Glomerular visceral epithelial cell (primary cell): ENCODE data around the gene SLC13A3.

ENCODE experiments used
- DNase-seq: peaks from one replicate; pipeline ENCODE4 v3.0.0-alpha.2; 2016; ENCODE audit errors: extremely low spot score

Gene SLC13A3

DNA sequence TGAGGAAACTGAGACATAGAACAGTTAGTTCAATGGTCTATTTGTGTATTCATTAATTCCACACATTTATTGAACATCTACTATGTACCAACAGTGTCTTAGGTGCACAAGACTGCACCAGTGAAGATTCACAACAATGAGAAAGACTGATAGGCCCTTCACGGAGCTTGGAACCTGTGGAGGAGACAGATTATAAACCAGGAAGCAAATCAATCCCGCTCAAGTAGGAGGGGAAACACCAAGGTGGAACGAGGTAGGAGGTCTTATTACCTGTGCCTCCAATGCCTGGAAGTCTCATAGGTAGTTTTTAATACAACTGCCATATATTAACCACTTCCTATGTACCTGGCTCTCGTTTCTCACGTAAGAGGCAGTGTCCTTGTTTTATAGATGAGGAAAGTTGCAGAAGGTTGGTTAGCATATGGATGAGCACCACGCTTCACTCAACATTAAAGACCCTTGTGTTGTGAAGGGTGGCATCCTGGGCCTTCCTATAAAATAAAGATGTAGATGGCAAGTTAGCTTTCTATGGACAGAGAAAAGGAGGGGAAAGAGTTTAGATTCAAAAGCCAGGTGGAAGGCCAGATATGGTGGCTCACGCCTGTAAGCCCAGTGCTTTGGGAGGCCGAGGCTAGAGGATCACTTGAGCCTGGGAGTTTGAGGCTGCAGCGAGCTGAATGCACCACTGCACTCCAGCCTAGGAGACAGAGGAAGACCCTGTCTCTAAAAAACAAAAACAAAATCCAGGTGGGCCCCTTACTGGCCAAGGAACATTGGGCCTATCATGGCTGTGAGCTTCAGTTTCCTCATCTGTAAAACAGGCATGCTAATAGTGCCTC, 45.1 kb downstream of the SLC13A3 start:
- DNase-seq: no peak

DNA sequence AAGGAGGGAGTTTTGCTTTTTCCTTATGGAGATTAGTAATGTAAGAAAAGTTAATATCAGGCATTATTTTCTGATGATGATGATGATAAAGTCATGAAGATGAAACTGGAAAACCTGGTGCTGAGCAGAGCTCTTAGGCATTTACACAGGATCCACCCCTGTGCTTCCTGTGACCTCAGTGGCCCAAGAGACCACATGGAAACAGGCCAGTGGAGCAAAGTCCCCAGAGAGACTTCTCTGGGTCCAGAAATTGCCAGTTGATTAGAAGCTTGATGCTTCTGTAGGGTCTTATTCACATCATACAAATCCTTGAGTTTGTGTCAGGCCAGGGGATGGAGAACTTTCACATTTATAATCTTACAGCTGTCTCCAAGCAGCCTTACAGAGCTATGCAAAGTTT, 46.1 kb downstream of the SLC13A3 start:
- no peak for DNase-seq

DNA sequence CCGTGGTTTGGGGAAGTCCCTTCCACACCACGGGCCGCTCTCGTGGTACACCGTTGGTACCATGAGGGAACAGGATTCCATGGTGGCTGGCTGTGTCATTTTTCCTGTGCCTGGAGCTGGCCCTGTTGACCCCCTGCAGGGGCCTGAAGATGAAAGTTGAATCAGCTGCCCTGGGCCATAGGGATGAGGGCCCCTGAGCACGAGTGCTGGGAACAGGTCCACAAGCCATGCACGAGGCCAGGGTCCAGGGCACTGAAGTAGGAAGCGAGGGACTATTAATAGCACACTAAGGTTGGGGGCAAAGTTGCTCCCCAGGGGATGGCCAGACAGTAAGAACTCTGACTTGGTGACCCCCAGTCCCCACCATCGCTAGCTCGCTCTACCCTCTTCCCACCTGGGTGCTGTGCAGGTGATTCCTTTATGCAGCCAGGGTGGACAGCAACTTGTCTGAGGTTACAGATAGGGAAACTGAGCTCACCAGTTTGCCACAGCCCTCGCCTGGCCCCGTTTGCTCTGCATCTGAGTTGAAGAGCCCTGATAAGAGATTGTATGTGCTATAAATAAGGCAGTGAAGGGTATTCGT, 46.6 kb downstream of the SLC13A3 start:
- DNase-seq: no peak

DNA sequence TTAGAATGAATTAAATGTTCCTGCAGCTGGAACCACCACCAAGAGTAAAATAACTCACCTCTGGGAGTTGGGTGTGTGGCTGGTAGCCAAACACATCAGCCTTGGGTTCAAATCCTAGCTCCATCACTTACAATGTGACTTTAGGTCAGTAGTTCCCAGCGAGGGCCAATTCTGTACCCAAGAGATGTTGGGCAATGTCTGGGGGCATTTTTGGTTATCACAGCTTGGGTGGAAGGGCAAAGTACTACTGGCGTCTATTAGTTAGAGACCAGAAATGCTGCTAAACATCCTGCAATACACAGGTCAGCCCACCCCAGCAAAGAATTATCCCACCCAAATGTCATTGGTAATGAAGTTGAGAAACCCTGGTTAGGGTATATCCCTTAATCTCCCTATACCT, 48.8 kb downstream of the SLC13A3 start:
- DNase-seq: no peak

DNA sequence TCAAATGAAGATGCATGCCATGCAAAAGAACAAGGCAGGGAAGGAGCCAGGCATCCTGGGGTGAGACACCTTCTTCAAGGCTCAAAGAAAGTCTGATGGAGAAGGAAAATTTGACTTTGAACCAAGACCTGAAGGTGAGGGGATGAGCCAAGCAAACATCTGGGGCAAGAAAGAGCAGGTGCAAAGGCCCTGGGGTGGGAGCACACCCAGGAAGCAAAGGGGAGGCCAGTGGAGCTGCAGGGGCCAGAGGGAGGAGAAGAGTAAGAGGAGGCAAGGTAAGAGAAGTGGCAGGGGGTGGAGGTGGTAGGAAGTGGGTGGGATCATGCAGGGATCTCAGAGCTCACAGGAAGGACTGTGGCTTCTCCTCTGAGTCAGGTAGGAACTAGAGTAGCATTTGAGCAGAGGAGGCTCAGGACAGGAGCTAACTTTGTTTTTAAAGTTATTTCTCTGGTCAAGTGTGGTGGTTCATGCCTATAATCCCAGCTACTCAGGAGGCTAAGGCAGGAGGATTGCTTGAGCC, 49.6 kb downstream of the SLC13A3 start:
- no peak for DNase-seq

DNA sequence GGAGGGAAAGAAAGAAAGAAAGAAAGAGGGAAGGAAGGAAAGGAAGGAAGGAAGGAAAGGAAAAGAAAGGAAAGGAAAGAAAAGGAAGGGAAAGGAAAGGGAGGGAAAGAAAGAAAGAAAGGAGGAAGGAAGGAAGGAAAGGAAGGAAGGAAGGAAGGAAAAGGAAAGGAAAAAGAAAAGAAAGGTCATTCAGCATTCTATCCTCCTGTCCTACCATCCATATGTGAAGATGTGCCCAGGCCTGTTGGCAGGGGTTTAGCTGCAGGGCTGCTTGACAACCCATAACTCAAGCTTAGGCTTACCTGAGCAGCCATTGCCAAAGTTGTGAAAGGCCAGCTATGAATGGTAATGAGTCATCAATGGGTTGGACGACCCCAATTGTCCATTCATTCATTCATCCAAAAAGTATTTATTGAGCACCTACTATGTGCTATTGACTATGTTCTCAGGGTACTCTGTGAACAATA, 50.9 kb downstream of the SLC13A3 start:
- no peak for DNase-seq

DNA sequence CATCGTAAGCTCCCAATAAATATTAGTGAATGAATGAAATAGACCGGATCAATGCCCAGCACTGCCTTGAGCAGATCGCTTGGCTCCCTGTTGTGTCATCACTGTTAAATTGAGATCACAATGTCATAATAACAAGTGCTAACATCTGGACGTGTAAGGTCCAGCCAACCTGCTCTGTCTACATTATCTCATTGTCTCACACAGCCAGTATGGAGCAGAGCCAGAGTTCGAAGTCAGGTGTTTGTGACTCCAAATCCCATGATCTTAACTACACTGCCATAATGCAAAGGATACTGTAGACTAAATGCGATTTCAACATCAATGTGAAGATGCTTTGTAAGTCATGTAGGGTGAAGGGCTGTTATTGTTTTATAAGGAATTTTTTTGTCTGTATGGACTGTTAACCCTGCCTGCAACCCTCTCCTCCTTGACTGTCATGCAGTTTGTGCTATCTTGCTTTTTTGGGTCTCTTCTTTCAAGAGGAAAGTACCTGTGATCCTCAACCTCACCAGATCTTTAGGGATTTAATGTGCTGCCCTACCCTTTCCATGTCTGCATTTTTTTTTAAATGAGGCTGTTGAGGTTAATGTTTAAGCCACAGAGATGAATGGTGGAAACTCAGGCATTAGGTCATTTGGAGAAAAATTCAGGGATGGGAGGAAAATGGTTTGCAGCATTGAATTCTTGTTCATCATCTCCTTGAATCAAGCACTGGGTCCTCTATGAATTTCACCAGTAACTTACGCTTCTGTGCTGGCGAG, 51.9 kb downstream of the SLC13A3 start:
- DNase-seq: no peak

DNA sequence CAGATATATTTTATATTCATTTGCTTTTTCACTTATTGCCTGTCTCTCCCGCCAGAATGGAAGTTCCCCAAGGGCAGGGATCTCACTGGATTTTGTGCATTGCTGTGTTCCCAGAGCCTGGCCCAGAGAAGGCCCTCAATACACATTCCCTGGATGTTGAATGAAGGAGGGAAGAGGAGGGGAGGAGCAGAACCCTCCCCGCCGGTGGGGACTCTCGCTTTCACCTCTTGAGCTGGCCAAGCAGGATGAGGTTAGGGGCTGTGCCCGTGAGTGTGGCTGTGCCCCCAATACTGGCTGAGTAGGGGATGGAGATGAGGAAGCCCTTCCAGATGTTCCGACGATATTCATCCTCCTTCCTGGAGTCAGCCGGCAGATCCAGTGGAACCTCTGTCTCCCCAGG, 55.3 kb downstream of the SLC13A3 start:
- DNase-seq: no peak

DNA sequence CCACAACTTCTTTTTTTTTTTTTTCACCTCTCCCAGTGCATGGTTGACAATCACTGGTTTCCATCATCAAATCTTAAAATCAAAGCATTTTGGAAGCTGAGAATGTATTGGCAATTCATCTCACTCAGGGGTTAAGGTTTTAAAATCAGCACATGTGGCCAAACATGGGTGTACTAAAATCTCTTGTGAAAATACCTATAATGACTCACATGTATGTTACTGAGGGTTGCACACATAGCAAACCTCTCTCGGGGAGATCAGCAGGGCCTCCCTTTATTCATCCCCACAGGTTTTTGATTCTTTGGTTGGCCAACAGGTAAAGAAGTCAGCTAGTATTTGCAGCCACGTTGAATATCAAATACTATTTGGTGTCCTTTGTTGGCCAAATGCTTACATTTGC, 56.5 kb downstream of the SLC13A3 start:
- DNase-seq: no peak

DNA sequence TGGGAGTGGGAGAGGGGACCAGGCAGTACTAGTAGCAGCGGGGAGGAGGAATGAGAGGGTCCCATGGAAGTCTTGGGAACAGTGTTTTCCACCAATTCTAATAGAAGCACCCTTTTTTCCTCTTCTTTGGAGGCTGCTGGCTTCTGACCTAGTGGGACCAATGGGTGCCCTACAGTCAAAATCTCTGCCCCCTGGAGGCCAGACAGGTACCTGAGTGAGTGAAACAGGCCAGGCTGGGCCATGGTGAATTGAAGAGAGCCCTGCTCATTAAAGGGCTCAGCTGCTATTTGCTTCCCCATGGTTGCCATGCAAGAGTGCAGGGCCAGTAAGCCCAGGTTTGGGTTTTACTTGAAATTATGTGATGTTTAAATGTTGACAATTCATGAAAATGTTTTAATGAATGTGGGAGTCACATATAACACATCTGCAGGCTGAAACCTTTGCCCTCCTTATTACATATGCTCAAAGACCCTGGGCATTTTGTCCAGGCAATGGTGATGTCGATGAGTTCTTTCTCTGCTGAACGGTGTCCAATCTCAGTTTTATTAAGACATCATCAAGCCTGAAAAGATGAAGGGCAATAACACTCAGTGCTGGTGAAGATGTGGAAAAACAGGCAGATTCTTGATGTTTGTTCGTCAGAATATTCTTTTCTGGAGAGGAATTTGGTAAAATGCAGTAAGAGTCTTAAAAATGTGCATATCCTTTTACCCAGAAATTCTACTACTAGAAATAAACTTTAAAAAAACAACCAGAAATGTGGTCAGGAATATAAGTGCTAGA, 58.5 kb downstream of the SLC13A3 start:
- no peak for DNase-seq

DNA sequence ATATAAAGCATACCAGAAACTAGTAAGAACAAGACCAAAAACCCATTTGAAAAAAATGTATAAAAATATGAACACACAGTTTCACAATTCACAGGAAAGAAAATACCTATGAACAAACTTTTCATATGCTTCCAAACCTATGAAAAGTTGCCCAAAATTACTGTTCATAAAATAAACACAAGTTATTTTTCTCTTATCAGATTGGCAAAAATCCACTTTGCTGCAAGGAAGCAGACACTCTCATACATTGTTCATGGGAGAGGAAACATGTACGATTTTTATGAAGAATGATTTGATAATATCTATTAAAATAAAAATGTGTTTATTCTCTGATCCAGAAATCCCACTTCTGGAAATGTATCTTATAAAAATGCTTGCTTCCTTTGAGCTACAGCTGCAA, 60.8 kb downstream of the SLC13A3 start:
- DNase-seq: no peak

DNA sequence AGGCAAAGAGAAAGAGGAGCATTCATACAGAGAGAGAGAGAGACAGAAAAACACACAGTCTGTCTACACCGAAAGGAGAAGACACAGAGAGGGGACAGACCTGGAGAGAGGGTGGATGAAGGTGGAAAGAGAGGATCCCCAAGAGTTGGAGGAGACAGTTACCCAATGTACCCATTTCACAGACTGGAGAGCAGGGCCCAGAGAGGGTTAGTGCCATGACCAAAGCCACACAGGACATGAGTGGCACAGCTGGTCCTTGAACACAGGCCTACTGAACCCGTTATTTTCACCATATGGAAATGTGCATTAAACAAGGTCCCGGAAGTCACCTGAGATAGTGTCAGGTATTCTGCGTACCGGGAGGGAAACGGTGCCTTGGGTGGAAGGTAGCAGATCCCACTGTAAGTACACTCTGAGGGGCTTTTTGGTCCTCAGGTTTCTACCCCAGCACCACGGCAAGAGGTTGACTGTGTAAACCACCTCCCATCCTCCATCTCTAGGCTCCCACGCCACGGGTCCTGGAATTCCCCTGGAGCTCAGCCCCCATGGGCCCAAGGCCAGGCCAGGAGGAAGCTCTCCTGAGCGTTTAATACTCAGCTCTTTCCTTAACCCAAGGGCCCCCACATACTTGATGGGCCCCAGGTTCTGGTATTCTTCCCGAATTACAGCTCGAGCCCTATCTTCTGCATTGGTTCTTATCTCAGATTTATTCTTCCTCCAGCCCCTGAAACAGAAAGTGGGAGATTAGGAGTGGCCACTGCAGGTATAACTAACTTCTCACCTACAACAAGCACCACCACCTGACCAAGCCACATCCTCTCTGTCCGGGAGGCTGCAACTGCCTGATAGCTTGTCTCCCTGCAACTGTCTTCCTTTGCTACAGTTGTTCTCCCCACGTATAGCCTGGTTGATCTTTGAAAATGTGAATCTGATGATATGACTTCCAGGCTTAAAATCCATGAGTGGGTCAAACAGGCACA, 62.4 kb downstream of the SLC13A3 start:
- no peak for DNase-seq

DNA sequence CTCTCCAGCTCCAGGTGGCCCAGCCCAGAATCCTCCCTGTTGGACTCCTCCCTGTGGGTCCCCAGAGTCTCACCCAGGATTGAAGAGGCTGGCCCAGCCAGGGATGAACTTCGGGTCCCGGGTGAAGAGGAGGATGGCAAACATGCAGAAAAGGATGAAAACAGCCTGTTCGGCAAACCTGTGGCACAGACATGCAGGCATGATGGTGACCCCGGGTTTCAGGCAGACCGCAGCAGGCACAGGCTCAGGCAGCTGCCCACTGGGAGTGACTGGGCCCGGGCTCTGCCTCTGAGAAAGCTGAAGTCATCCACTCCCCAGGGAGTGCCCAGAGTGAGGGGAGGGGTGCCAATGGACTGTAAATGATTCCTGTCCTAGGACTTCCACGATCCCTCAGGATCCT, 63.3 kb downstream of the SLC13A3 start:
- DNase-seq: no peak

DNA sequence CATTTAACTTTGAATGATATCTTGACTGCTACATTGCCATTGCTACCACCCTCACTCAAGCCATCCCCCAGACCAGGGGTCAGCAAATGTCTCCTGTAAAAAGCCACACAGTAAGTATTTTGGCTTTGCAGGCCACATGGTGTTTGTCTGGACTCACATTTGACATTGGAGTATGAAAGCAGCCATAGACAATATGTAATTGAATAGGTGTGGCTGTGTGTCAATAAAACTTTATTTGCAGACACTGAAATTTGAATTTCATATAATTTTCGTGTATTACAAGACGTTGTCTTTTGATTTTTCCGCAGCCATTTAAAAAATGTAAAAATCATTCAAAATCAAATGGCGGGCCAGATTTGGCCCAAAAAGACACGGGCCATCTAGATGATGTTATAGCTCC, 64.5 kb downstream of the SLC13A3 start:
- DNase-seq: no peak

DNA sequence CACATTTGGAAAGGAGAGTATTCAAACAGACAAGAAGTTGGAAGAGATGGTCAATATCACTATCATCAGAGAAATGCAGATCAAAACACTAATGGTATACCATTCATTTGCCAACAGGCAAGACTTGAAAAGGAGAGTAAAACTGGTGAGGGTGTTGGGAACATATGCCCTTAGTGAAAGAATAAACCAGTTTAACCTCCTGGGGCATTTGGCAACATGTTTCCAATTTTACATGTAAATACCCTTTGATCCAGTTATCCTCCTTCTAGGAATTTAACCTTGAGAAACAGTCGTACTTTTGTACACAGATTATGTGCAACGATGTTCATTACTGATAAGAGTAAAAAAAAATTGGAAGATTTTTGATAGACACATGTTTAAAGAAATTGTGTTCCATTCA, 66.8 kb downstream of the SLC13A3 start:
- DNase-seq: no peak

DNA sequence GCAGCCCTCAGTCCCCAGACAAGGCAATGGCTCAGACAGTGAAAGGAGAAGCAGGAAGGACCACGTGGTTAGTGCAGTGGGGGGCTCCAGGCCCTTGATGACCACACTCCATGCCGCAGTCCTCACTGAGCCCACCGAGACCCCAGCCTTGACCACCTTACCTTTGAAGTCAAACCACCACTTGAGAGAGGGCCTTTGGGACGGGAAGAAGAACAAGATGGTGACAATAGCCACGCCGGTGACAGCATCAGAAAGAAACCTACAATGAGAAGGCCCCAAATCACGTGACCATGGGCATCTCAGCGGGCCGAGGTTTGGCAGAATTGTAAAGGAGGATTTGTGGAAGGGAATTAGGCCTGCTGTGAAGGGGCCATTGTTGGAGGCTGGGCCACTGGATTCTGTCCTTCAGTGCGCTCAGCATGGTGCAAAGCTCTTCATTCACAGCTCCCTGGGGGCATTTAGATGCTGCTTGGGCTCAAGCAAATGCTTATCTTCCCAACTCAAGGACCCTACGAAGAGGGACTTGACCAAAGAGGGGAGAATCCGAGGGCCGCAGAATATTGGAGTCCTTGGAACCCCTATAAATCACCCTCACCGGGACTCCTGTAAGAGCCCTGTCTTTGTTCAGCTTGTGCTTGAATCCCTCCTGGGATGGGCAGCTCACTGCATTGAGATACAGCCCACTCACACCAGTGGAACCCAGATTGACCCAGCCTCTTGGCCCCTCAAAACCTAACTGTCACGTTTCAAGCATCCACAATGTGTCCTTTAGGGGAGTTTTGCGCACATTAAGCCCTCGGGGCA, 67.6 kb downstream of the SLC13A3 start:
- DNase-seq: no peak

DNA sequence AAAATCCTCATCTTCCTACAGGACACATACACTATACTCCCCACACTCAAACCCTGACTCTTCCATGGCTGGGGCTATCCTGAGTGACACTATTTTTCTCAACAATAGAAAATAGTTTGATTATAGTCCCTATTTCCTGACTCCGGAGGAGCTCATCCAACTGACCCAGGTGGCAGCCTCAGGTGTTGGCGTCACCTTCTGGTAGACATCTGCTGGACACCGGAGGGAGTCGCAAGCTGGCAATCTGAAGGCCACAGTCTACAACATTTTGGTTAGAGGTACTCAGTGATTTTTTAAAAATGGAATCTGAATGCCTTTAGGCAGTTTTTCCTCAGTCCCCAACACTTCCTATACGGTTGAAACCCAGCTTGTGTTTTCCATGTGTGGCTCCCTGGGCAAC, 68.6 kb downstream of the SLC13A3 start:
- DNase-seq: no peak

DNA sequence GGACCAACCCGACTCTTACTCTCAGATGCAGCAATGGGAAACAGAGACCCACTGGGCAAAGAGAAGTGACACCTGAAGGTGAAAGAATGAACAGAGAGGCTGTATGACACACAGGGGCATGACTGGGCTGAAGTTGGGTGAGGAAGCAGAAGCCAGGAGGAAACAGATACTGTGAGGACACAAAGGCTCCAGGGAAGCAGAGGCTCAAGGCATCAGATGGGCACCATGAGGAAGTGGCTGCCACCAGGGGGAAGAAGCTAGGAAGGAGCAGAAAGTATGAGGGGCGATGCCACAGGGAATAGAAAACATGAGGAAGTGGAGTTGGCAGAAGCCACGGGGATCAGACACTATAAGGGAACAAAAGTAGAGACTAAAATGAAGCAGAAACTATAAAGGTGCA, 69.9 kb downstream of the SLC13A3 start:
- DNase-seq: no peak

DNA sequence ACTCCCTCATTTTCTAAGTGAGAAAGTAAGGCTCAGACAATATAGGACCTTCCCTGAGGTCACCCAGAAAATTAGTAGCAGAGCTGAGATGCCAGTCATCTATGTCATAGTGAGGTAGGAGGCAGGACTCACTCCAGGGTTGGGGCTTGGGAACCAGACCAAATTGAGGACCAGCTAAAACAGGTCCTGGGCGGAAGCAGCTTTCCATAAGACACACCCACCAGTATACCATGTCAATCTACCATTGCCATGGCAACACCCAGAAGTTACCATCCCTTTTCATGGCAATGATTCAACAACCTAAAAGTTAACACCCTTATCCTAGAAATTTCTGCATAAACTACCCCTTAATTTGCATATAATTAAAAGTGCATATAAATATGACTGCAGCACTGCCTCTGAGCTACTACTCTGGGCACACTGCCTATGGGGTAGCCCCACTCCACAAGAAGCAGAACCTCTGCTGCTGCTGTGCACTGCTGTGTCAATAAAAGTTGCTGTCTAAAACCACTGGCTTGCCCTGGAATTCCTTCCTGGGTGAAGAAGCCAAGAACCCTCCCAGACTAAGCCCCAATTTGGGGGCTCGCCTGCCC, 70.5 kb downstream of the SLC13A3 start:
- DNase-seq: no peak
